ENCODE measurements around the gene SAMD3.

The SAMD3 gene

GRCh38 chr6:130212215-130212874 is 10.4 kb downstream of the SAMD3 start:
- ChIA-PET CTCF (no interaction called here), POLR2A (ENCODE audit: low non-redundant PET) (no interaction called here)
- no peak for DNase-seq (ENCODE audit: low spot score)
- no peak overlapping the region for H3K27ac ChIP-seq
- no peak for TF ChIP-seq CTCF (conservative IDR thresholded peaks at IDR 0.05; ENCODE audit: low read depth)

- H3K27ac ChIP-seq, result no peak overlapping the region
- ChIA-PET CTCF (no interaction called here), POLR2A (ENCODE audit: low non-redundant PET) (no interaction called here)
- DNase-seq (ENCODE audit: low spot score), result no peak
- TF ChIP-seq CTCF (conservative IDR thresholded peaks at IDR 0.05; ENCODE audit: low read depth), result no peak
These were observed 11.1 kb downstream of the SAMD3 start for GRCh38 chr6:130211691-130212090.

- ChIA-PET POLR2A (ENCODE audit: low non-redundant PET) (no interaction called here), CTCF (no interaction called here)
- no peak overlapping the region for H3K27ac ChIP-seq
- DNase-seq (ENCODE audit: low spot score), result no peak
- TF ChIP-seq CTCF (conservative IDR thresholded peaks at IDR 0.05; ENCODE audit: low read depth), result no peak
These were observed 14.6 kb downstream of the SAMD3 start for GRCh38 chr6:130207979-130208649.

GRCh38 chr6:130206479-130206878 is 16.3 kb downstream of the SAMD3 start:
- no peak overlapping the region for H3K27ac ChIP-seq
- POLR2A ChIA-PET (ENCODE audit: low non-redundant PET), result no interaction called here
- CTCF ChIA-PET, result no interaction called here
- no peak for TF ChIP-seq CTCF (conservative IDR thresholded peaks at IDR 0.05; ENCODE audit: low read depth)
- no peak for DNase-seq (ENCODE audit: low spot score)

- POLR2A ChIA-PET (ENCODE audit: low non-redundant PET), result no interaction called here
- no peak for DNase-seq (ENCODE audit: low spot score)
- CTCF ChIA-PET, result no interaction called here
- TF ChIP-seq CTCF (conservative IDR thresholded peaks at IDR 0.05; ENCODE audit: low read depth), result no peak
- H3K27ac ChIP-seq, result no peak overlapping the region
These were observed 18.4 kb downstream of the SAMD3 start for GRCh38 chr6:130204322-130204721.

- ChIA-PET CTCF (interaction anchor here (0.7 kb wide), 1 partner anchor 562 kb away, joined by 4 read pairs; no protein-coding TSS in a partner anchor), POLR2A (ENCODE audit: low non-redundant PET) (no interaction called here)
- no peak for DNase-seq (ENCODE audit: low spot score)
- TF ChIP-seq CTCF (conservative IDR thresholded peaks at IDR 0.05; ENCODE audit: low read depth), result no peak
- H3K27ac ChIP-seq, result no peak overlapping the region
These were observed 19.4 kb downstream of the SAMD3 start for GRCh38 chr6:130203370-130203769.

Data from RWPE1 (cell line).